Neural cell (in vitro differentiated cells): ENCODE results near the gene CCP110. TPM values are rescaled to one million over a fixed set of nuclear protein-coding genes. Genes with fewer than 3 reads are reported as not detected.
"Not testable (repeated sequence)": the region's sequence is repeated elsewhere in the genome, so short reads cannot be mapped to it uniquely, and the experiment has no call there.

Experiments used
- H2AFZ ChIP-seq: fragments of 200-600, 300-800 bp; sonication (generic), shearing (Covaris generic); 2 replicates; pipeline ENCODE4 v1.6.0; 2014; ENCODE audit warnings: low read depth, mild to moderate bottlenecking, antibody characterized with exemption, low read length, moderate library complexity
- H3F3A ChIP-seq: fragments of 200-600 bp; shearing (Covaris generic); 2 replicates; pipeline ENCODE4 v1.6.1; 2016; ENCODE audit warnings: mild to moderate bottlenecking, moderate library complexity, mixed read lengths, antibody characterized with exemption, low read length; ENCODE audit not compliant: insufficient read depth, poor library complexity, severe bottlenecking
- H3K27ac ChIP-seq: fragments of 200-600, 300-800 bp; sonication (generic), shearing (Covaris generic); 2 replicates; pipeline ENCODE4 v1.5.1; 2014; ENCODE audit warnings: mild to moderate bottlenecking, low read length, moderate library complexity
- H3K27me3 ChIP-seq: fragments of 300-800, 200-600 bp; sonication (generic), shearing (Covaris generic); 2 replicates; pipeline ENCODE4 v1.6.0; 2014; ENCODE audit warnings: mild to moderate bottlenecking, low read depth, low read length, moderate library complexity; ENCODE audit not compliant: insufficient read depth
- H3K36me3 ChIP-seq: fragments of 300-800, 200-600 bp; sonication (generic), shearing (Covaris generic); 2 replicates; pipeline ENCODE4 v1.5.1; 2014; ENCODE audit warnings: mild to moderate bottlenecking, antibody characterized with exemption, low read length, moderate library complexity; ENCODE audit not compliant: insufficient read depth
- H3K4me2 ChIP-seq: fragments of 300-800, 200-600 bp; sonication (generic), shearing (Covaris generic); 2 replicates; pipeline ENCODE4 v1.6.0; 2014; ENCODE audit warnings: mild to moderate bottlenecking, low read length
- H3K4me3 ChIP-seq: fragments of 300-800, 200-600 bp; sonication (generic), shearing (Covaris generic); 2 replicates; pipeline ENCODE4 v1.5.1; 2014; ENCODE audit warnings: mild to moderate bottlenecking, low read length, moderate library complexity
- H3K79me2 ChIP-seq: fragments of 200-600 bp; shearing (Covaris generic); replicated peaks from 2 replicates; pipeline ENCODE4 v1.6.0; 2014; ENCODE audit warnings: mild to moderate bottlenecking, low read length, moderate library complexity; ENCODE audit not compliant: insufficient read depth
- H3K9ac ChIP-seq: fragments of 300-800, 200-600 bp; sonication (generic), shearing (Covaris generic); 2 replicates; pipeline ENCODE4 v1.6.1; 2016; ENCODE audit warnings: mild to moderate bottlenecking, low read length, mixed read lengths
- H3K9me2 ChIP-seq: fragments of 200-600 bp; shearing (Covaris generic); 2 replicates; pipeline ENCODE4 v1.6.1; 2016; ENCODE audit warnings: mild to moderate bottlenecking, low read length, mixed read lengths; ENCODE audit not compliant: insufficient read depth
- H3K9me3 ChIP-seq: fragments of 200-600, 300-800 bp; sonication (generic), shearing (Covaris generic); 2 replicates; pipeline ENCODE4 v1.6.1; 2016; ENCODE audit warnings: mild to moderate bottlenecking, mixed run types, low read length, moderate library complexity, mixed read lengths
- H4K20me1 ChIP-seq: fragments of 200-600 bp; shearing (Covaris generic); 2 replicates; pipeline ENCODE4 v1.6.1; 2016; ENCODE audit warnings: mild to moderate bottlenecking, mixed run types; ENCODE audit not compliant: insufficient read depth
- CTCF ChIP-seq: fragments of 450-650 bp; IDR thresholded peaks from 2 replicates; pipeline ENCODE4 v1.5.1; 2014; ENCODE audit warnings: antibody characterized with exemption, mild to moderate bottlenecking, moderate library complexity; ENCODE audit not compliant: poor library complexity, severe bottlenecking
- EP300 ChIP-seq: fragments of 450-650 bp; conservative IDR thresholded peaks from 2 replicates; pipeline ENCODE4 v1.6.1; 2014; ENCODE audit warnings: antibody characterized with exemption, mild to moderate bottlenecking, moderate library complexity; ENCODE audit not compliant: poor library complexity, severe bottlenecking
- EZH2 ChIP-seq: fragments of 200-600, 300-800 bp; shearing (Covaris generic), sonication (generic); IDR thresholded peaks from 2 replicates; pipeline ENCODE4 v1.6.1; 2014; ENCODE audit warnings: antibody characterized with exemption, low read length, borderline replicate concordance, mild to moderate bottlenecking; ENCODE audit not compliant: insufficient read depth, poor library complexity, severe bottlenecking
- MXI1 ChIP-seq: fragments of 450-650 bp; conservative IDR thresholded peaks from 2 replicates; pipeline ENCODE4 v1.6.1; 2014; ENCODE audit warnings: antibody characterized with exemption, mild to moderate bottlenecking; ENCODE audit not compliant: poor library complexity, severe bottlenecking
- POLR2AphosphoS5 ChIP-seq: IDR thresholded peaks from 2 replicates; pipeline ENCODE4 v1.6.1; 2012
- RAD21 ChIP-seq: fragments of 450-650 bp; conservative IDR thresholded peaks from 2 replicates; pipeline ENCODE4 v1.6.1; 2014; ENCODE audit warnings: antibody characterized with exemption, mild to moderate bottlenecking, moderate library complexity
- REST ChIP-seq: IDR thresholded peaks from 2 replicates; pipeline ENCODE4 v1.6.1; 2012; ENCODE audit warnings: borderline replicate concordance
- SMC3 ChIP-seq: fragments of 450-650 bp; conservative IDR thresholded peaks from 2 replicates; pipeline ENCODE4 v1.6.1; 2014; ENCODE audit warnings: antibody characterized with exemption, mild to moderate bottlenecking, moderate library complexity; ENCODE audit not compliant: poor library complexity
- TAF1 ChIP-seq: IDR thresholded peaks from 2 replicates; pipeline ENCODE4 v1.6.1; 2012; ENCODE audit warnings: low read depth
- polyA plus RNA-seq: library from polyadenylated mRNA; depleted of rRNA; stranded (reverse); fragments of >200 nt; gene quantifications from 2 replicates; pipeline ENCODE4 v1.2.3, GENCODE V29; 2014

CCP110 gene
- polyA plus RNA-seq, 1 donor from 2014 or later = 40.3 TPM

GRCh38 chr16:19540241-19540970 is 16.7 kb downstream of the CCP110 start:
- Histone ChIP-seq H3K27me3 (no peaks in the 10 kb centered on the region), H2AFZ (no peak overlapping the region), H3K9me3 (no peaks in the 10 kb centered on the region), H4K20me1 (no peaks in the 10 kb centered on the region), H3K4me3 (no peak overlapping the region), H3K27ac (no peak overlapping the region), H3F3A (no peaks in the 10 kb centered on the region), H3K9me2 (no peaks in the 10 kb centered on the region), H3K79me2 (no peaks in the 10 kb centered on the region), H3K9ac (no peak overlapping the region), H3K4me2 (no peak overlapping the region), H3K36me3 (peaks cover 9% of the 10 kb centered on the region)
- TF ChIP-seq EZH2 = no peak
- no peak for TF ChIP-seq EP300
- no peak for TF ChIP-seq REST
- TF ChIP-seq MXI1 = no peak
- TF ChIP-seq SMC3 = no peak
- no peak for TF ChIP-seq RAD21
- no peak for TF ChIP-seq POLR2AphosphoS5
- no peak for TF ChIP-seq TAF1
- TF ChIP-seq CTCF = no peak

- Histone ChIP-seq H3K79me2 (no peaks in the 10 kb centered on the region), H3F3A (no peaks in the 10 kb centered on the region), H3K27me3 (no peaks in the 10 kb centered on the region), H3K9ac (no peak overlapping the region), H3K27ac (no peak overlapping the region), H3K9me3 (no peaks in the 10 kb centered on the region), H3K9me2 (no peaks in the 10 kb centered on the region), H2AFZ (no peak overlapping the region), H4K20me1 (no peaks in the 10 kb centered on the region), H3K36me3 (peaks cover 2% of the 10 kb centered on the region), H3K4me3 (no peak overlapping the region), H3K4me2 (no peak overlapping the region)
- no peak for TF ChIP-seq EZH2
- no peak for TF ChIP-seq CTCF
- no peak for TF ChIP-seq POLR2AphosphoS5
- no peak for TF ChIP-seq MXI1
- no peak for TF ChIP-seq TAF1
- no peak for TF ChIP-seq EP300
These were observed 18.5 kb downstream of the CCP110 start for GRCh38 chr16:19542138-19542821.

- H3K27me3 ChIP-seq, H3K79me2 ChIP-seq, H3K4me2 ChIP-seq, H2AFZ ChIP-seq, H3K4me3 ChIP-seq, H3K9me3 ChIP-seq, H3K27ac ChIP-seq, H3K36me3 ChIP-seq, H3F3A ChIP-seq, H4K20me1 ChIP-seq, H3K9ac ChIP-seq, H3K9me2 ChIP-seq: not testable (repeated sequence)
These were observed 19.7 kb downstream of the CCP110 start for GRCh38 chr16:19543278-19543996.
